Measurements from ENCODE around the gene RECK.

- TF ChIP-seq EZH2 (IDR thresholded peaks at IDR 0.05; ENCODE audit: low read length, unreplicated experiment) (no peak), CTCF (conservative IDR thresholded peaks at IDR 0.05; ENCODE audit: low read depth, low read length) (no peak), EZH2phosphoT487 (IDR thresholded peaks at IDR 0.05; ENCODE audit: borderline replicate concordance, low read length) (no peak)
Observed at GRCh38 chr9:35993976-35994720, 42.6 kb upstream of the RECK start.

Data from PC-3 (cell line).